ENCODE measurements around the gene GNB2.
A peak's percentile ranks its signal among the peaks of the same experiment; 100 is the strongest.
"Not testable (repeated sequence)": the region's sequence is repeated elsewhere in the genome, so short reads cannot be mapped to it uniquely, and the experiment has no call there.

GNB2 gene

DNA sequence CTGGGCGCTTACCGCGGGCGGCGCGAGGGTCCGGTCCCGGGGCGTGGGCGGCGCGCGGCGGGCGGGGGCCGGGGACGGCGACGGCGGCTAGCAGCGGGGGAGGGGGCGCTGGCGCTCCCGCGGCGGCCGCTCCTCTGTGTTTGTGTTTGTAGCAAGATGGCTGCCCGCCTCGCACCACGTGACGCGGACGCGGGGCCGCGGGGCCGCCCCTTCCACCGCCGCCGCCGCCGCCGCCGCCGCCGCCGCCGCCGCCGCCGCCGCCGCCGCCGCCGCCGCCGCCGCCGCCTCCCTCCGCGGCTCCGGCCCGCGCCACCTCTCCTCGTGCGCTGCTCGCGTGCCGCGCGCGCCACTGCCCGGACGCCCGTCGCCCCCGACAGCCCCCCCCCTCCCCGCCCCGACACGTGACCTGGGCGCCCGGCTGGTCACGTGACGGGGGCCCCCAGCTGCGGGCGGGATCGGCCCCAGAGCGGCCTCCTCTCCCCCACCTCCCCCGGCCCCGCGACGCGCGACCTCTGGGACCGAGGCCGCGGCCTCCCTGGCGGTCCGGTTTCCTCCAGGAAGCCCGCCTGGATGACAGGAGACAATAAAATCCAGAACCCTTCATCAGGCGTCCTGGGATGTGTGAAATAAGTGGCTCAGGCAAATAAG lies 20.7 kb downstream of the GNB2 start, which contains the start of gene GIGYF1:
Gene GIGYF1, minus strand, starts transcription at position 153 of the 648 bp plus-strand sequence. CDS start 6,012 bp downstream, outside the sequence.
- Histone ChIP-seq H3K27ac (ENCODE audit: low read depth, low read length, poor library complexity, severe bottlenecking) (peak within 1 kb of the TSS; percentile 11), H4K20me1 (ENCODE audit: insufficient read depth, low read length) (no peaks in the 10 kb centered on the region), H3K9ac (ENCODE audit: low read length) (peak within 1 kb of the TSS; percentile 91), H3K9me2 (ENCODE audit: low read depth, low read length) (no peaks in the 10 kb centered on the region), H2AFZ (ENCODE audit: low read length) (peak within 1 kb of the TSS; percentile 98; the same call in 1 of the 2 replicates), H3F3A (ENCODE audit: insufficient read depth, low read length) (peaks cover 9% of the 10 kb centered on the region; the same call in 1 of the 2 replicates), H3K4me3 (ENCODE audit: low read depth, low read length, poor library complexity, severe bottlenecking) (peak within 1 kb of the TSS; percentile 98), H3K79me2 (ENCODE audit: insufficient read depth, low read length) (peaks cover 37% of the 10 kb centered on the region), H3K9me3 (ENCODE audit: low read length) (no peaks in the 10 kb centered on the region), H3K4me1 (ENCODE audit: insufficient read depth, low read length, severe bottlenecking) (peaks cover 34% of the 10 kb centered on the region), H3K36me3 (ENCODE audit: insufficient read depth, low read length) (peaks cover 21% of the 10 kb centered on the region; the same call in 1 of the 2 replicates), H3K4me2 (ENCODE audit: low read length) (peak within 1 kb of the TSS; percentile 99), H3K27me3 (ENCODE audit: insufficient read depth, low read length) (0 out of 2 replicates have a peak, but pooled peaks cover 6% of the 10 kb centered on the region)
- TF ChIP-seq, protein P1, sequence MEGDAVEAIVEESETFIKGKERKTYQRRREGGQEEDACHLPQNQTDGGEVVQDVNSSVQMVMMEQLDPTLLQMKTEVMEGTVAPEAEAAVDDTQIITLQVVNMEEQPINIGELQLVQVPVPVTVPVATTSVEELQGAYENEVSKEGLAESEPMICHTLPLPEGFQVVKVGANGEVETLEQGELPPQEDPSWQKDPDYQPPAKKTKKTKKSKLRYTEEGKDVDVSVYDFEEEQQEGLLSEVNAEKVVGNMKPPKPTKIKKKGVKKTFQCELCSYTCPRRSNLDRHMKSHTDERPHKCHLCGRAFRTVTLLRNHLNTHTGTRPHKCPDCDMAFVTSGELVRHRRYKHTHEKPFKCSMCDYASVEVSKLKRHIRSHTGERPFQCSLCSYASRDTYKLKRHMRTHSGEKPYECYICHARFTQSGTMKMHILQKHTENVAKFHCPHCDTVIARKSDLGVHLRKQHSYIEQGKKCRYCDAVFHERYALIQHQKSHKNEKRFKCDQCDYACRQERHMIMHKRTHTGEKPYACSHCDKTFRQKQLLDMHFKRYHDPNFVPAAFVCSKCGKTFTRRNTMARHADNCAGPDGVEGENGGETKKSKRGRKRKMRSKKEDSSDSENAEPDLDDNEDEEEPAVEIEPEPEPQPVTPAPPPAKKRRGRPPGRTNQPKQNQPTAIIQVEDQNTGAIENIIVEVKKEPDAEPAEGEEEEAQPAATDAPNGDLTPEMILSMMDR (IDR thresholded peaks at IDR 0.05; ENCODE audit: low read length), result no peak
- no peak for TF ChIP-seq EZH2 (IDR thresholded peaks at IDR 0.05; ENCODE audit: borderline replicate concordance, low read length)

DNA sequence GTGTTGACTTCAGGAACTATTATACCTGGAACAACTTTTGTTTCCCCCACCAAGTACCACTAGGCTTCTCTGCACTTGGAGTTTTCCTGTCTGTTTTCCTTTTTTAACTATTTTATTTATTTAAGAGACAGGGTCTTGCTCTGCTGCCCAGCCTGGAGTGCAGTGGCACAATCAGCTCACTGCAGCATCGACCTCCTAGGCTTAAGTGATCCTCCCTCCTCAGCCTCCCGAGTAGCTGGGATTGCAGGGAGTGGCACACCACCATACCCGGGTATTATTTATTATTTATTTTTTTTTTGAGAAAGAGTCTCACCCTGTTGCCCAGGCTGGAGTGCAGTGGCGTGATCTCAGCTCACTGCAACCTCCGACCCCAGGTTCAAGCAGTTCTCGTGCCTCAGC lies 22.6 kb downstream of the GNB2 start:
- H3K4me1 ChIP-seq (ENCODE audit: insufficient read depth, low read length, severe bottlenecking), result peaks cover 31% of the 10 kb centered on the region
- H3K9ac ChIP-seq (ENCODE audit: low read length), result no peak overlapping the region
- H3K27me3 ChIP-seq (ENCODE audit: insufficient read depth, low read length), result 0 out of 2 replicates have a peak, but pooled peaks cover 12% of the 10 kb centered on the region
- H3F3A ChIP-seq (ENCODE audit: insufficient read depth, low read length), result peaks cover 9% of the 10 kb centered on the region; the same call in 1 of the 2 replicates
- H4K20me1 ChIP-seq (ENCODE audit: insufficient read depth, low read length), result no peaks in the 10 kb centered on the region
- no peak overlapping the region for H3K4me2 ChIP-seq (ENCODE audit: low read length)
- no peak overlapping the region for H2AFZ ChIP-seq (ENCODE audit: low read length)
- TF ChIP-seq EZH2 (IDR thresholded peaks at IDR 0.05; ENCODE audit: borderline replicate concordance, low read length), result no peak
- TF ChIP-seq, protein P1 (IDR thresholded peaks at IDR 0.05; ENCODE audit: low read length), result no peak
- no peak overlapping the region for H3K4me3 ChIP-seq (ENCODE audit: low read depth, low read length, poor library complexity, severe bottlenecking)
- no peak overlapping the region for H3K27ac ChIP-seq (ENCODE audit: low read depth, low read length, poor library complexity, severe bottlenecking)
- 0 out of 2 replicates have a peak, but pooled peaks cover 7% of the 10 kb centered on the region for H3K36me3 ChIP-seq (ENCODE audit: insufficient read depth, low read length)
- peaks cover 22% of the 10 kb centered on the region for H3K79me2 ChIP-seq (ENCODE audit: insufficient read depth, low read length)
- H3K9me2 ChIP-seq (ENCODE audit: low read depth, low read length), result no peaks in the 10 kb centered on the region
- H3K9me3 ChIP-seq (ENCODE audit: low read length), result no peaks in the 10 kb centered on the region

DNA sequence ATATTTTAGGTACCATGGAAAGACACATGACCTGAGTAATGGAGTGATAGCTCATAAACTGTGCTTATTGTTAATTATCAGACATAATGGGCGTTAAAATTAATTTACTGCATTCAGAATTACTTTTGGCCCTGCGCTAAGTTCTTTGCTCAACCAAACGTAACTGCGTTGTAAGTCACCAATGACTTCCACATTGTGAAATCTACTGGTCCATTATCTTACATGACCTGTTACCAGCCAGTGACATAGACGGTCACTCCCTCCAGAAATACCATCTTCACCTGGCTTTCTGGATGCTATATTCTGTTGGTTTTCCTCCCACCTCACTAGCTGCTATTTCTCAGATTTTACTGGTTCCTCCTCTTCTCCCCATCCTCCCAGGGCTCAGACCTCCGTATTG lies 25.5 kb downstream of the GNB2 start:
- Histone ChIP-seq H3K79me2 (ENCODE audit: insufficient read depth, low read length) (no peaks in the 10 kb centered on the region), H3K9me2 (ENCODE audit: low read depth, low read length) (no peaks in the 10 kb centered on the region), H3K9me3 (ENCODE audit: low read length) (no peaks in the 10 kb centered on the region), H3K27ac (ENCODE audit: low read depth, low read length, poor library complexity, severe bottlenecking) (no peak overlapping the region), H3F3A (ENCODE audit: insufficient read depth, low read length) (peaks cover 9% of the 10 kb centered on the region; the same call in 1 of the 2 replicates), H4K20me1 (ENCODE audit: insufficient read depth, low read length) (no peaks in the 10 kb centered on the region), H3K36me3 (ENCODE audit: insufficient read depth, low read length) (no peaks in the 10 kb centered on the region), H3K27me3 (ENCODE audit: insufficient read depth, low read length) (0 out of 2 replicates have a peak, but pooled peaks cover 12% of the 10 kb centered on the region), H3K9ac (ENCODE audit: low read length) (no peak overlapping the region), H3K4me3 (ENCODE audit: low read depth, low read length, poor library complexity, severe bottlenecking) (no peak overlapping the region), H3K4me2 (ENCODE audit: low read length) (no peak overlapping the region), H3K4me1 (ENCODE audit: insufficient read depth, low read length, severe bottlenecking) (peaks cover 8% of the 10 kb centered on the region), H2AFZ (ENCODE audit: low read length) (no peak overlapping the region)
- TF ChIP-seq, protein P1 (IDR thresholded peaks at IDR 0.05; ENCODE audit: low read length), result no peak
- no peak for TF ChIP-seq EZH2 (IDR thresholded peaks at IDR 0.05; ENCODE audit: borderline replicate concordance, low read length)

DNA sequence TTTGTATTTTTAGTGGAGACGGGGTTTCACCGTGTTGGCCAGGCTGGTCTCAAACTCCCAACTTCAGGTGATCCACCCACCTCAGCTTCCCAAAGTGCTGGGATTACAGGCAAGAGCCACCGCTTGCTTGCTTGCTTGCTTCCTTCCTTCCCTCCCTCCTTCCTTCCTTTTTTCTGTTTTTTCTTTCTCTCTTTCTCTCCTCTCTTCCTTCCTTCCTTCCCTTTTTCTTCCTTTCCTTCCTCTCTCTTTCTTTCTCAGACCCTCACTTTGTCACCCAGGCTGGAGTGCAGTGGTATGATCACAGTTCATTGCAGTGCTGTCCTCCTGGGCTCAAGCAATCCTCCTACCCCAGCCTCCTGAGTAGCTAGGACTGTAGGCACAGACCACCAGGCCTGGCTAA lies 27.5 kb downstream of the GNB2 start:
- H3K9me3 ChIP-seq (ENCODE audit: low read length); H2AFZ ChIP-seq (ENCODE audit: low read length); H3K4me2 ChIP-seq (ENCODE audit: low read length); H3K36me3 ChIP-seq (ENCODE audit: insufficient read depth, low read length); H3K79me2 ChIP-seq (ENCODE audit: insufficient read depth, low read length); H3K27ac ChIP-seq (ENCODE audit: low read depth, low read length, poor library complexity, severe bottlenecking); H3K4me1 ChIP-seq (ENCODE audit: insufficient read depth, low read length, severe bottlenecking); H3K9me2 ChIP-seq (ENCODE audit: low read depth, low read length); H3K4me3 ChIP-seq (ENCODE audit: low read depth, low read length, poor library complexity, severe bottlenecking); H3K9ac ChIP-seq (ENCODE audit: low read length); H3F3A ChIP-seq (ENCODE audit: insufficient read depth, low read length); H4K20me1 ChIP-seq (ENCODE audit: insufficient read depth, low read length): not testable (repeated sequence)
- H3K27me3 ChIP-seq (ENCODE audit: insufficient read depth, low read length), result 0 out of 2 replicates have a peak, but pooled peaks cover 12% of the 10 kb centered on the region
